C4-2B (cell line): ENCODE measurements around the gene TCF19.
"Not testable (repeated sequence)": the region's sequence is repeated elsewhere in the genome, so short reads cannot be mapped to it uniquely, and the experiment has no call there.

Source experiments
- H3K27ac ChIP-seq: fragments of 450-650 bp; 2 replicates; pipeline ENCODE4 v1.5.1; 2017
- CTCF ChIP-seq: fragments of 450-650 bp; conservative IDR thresholded peaks from 2 replicates; pipeline ENCODE4 v1.5.1; 2017; ENCODE audit warnings: mild to moderate bottlenecking
- ZFX ChIP-seq: fragments of 450-650 bp; IDR thresholded peaks from 2 replicates; pipeline ENCODE4 v1.6.1; 2017

Gene TCF19

GRCh38 chr6:31156641-31157040, 1.7 kb upstream of the TCF19 start:
- no peak overlapping the region for H3K27ac ChIP-seq
- TF ChIP-seq CTCF: no peak
- TF ChIP-seq ZFX: no peak

GRCh38 chr6:31157513-31158139, 763 bp upstream of the TCF19 start, which contains the start of gene CCHCR1:
Gene CCHCR1 (minus strand): TSS chr6:31157802. CDS start chr6:31157600, 202 bp downstream.
- TF ChIP-seq CTCF (no peak), ZFX (no peak)
- peak within 1 kb of the TSS; percentile 78 for H3K27ac ChIP-seq

GRCh38 chr6:31158863-31159855, 770 bp downstream of the TCF19 start:
- TF ChIP-seq ZFX (no peak), CTCF (no peak)
- peak overlapping the region; percentile 78 for H3K27ac ChIP-seq

- no peak overlapping the region for H3K27ac ChIP-seq
- TF ChIP-seq ZFX (no peak), CTCF (no peak)
These were observed 3.1 kb downstream of the TCF19 start for GRCh38 chr6:31161216-31162126.

GRCh38 chr6:31162463-31163165, 4.2 kb downstream of the TCF19 start:
- no peak overlapping the region for H3K27ac ChIP-seq
- TF ChIP-seq ZFX (no peak), CTCF (no peak)

- TF ChIP-seq CTCF (no peak), ZFX (no peak)
- no peak overlapping the region for H3K27ac ChIP-seq
These were observed 5.5 kb downstream of the TCF19 start for GRCh38 chr6:31163922-31164321.

- not testable (repeated sequence) for H3K27ac ChIP-seq
These were observed 6.2 kb downstream of the TCF19 start for GRCh38 chr6:31164475-31165063.

GRCh38 chr6:31165064-31165832, 6.9 kb downstream of the TCF19 start:
- not testable (repeated sequence) for H3K27ac ChIP-seq
